ENCODE results near the gene SWT1.

SWT1 gene

GRCh38 chr1:185156854-185157598 lies at the start of gene SWT1, which contains the start of gene TRMT1L:
TSS of gene SWT1 (plus strand) at chr1:185157167. CDS start at chr1:185160842, 3,675 bp downstream.
TSS of gene TRMT1L (minus strand) at chr1:185156953. CDS start at chr1:185156712, 241 bp downstream.
- DNase-seq, result peak; percentile 84 to 100 (median 99)

DNA sequence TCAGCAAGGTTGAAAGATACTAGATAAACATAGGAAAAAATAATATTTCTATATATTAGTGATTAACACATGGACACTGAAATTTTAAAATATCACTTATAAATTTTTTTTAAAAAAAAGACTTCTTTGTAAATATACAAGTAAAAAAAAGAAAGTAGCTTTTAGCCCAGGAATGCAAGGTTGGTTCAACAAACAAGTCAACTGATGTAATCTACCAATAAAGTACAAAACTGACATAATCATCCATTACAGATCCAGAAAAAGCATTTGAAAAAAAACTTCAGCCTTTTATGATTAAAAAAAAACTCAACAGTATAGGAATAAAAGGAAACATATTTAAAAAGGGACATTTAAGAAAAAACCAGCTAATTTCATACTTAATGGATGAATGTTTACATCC lies 48.6 kb upstream of the SWT1 start:
- no peak for DNase-seq

DNA sequence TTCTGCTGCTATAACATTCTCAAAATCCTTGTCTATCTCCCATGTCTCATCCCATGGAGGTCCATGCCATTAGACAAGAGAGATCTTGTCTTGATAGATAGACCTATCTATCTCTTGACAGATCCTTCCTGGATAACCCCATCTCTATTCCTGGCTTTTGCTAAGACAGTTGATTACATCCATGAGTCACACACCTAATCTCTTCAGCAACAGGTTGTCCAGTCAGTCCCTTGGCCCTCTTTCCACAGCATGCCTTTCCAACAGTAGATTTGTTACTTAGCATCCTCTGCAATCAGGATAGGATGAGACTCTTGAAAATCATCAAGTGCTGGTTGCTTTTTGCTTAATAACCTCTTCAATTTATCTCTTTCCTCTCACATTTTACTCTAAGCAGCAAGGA lies 46.8 kb upstream of the SWT1 start:
- DNase-seq, result no peak

- no peak for DNase-seq
Observed at GRCh38 chr1:185111873-185112272, 45.1 kb upstream of the SWT1 start.

DNA sequence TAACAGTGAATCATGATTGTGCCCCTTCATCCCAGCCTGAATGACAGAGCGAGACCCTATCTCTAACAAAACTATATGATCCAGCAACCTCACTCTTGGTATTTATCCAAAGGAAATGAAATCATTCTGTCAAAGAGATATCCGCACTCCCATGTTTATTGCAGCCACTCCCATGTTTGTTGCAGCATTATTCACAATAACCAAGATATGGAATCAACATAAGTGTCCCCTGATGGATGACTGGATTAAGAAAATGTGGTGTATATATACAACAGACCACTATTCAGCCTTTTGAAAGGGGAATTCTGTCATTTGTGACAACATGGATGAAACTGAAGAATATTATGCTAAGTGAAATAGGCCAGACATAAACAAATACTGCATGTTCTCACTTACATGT lies 44.6 kb upstream of the SWT1 start:
- no peak for DNase-seq

DNA sequence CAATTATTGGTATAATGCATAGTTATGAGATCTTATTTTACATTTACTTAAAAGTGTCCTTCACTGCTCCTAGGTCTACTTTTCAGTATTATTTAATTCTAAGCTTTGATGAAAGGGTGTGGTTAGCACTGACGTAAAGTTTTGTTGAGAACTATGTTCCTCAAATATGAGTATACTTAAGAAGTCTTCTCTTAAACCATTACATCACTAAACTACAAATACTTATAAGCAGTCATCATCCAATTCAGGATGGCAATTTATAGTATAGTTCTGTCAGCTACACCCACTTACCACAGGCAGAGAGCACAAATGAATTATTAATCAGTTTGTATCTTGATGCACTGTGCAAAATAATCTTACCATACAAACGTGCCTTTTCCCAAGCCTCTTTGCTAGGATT lies 27.3 kb upstream of the SWT1 start:
- DNase-seq, result no peak

GRCh38 chr1:185132534-185132933 lies 24.4 kb upstream of the SWT1 start:
- no peak for DNase-seq

DNA sequence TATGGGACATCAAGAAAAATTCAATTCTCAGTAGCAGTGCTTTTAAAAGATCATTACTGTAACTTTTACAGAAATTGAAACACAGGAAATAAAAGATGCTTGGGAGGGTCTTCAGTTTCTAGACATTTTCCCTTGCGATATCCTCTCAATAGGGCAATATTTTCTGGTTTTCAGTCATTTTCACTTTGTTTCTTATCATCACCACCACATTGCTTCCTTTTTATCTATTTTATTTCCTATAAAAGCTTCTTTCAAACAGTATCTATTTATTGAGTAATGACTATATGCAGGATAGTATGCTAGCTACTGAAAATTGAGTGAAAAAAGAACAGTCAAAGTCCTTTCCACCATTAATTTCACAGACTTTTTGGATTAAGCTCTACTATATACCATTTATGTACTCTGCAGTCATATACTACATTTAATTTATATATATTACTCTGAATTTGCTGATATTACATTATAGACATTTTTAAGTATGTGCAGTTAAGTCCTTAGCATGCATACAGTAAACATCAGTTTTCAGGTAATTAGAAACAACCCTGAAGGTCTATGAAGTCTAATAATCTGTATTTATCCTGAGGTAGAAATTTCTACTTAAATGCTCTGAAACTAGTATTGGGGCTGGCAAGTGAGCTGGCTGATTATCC lies 18.9 kb upstream of the SWT1 start:
- no peak for DNase-seq

DNA sequence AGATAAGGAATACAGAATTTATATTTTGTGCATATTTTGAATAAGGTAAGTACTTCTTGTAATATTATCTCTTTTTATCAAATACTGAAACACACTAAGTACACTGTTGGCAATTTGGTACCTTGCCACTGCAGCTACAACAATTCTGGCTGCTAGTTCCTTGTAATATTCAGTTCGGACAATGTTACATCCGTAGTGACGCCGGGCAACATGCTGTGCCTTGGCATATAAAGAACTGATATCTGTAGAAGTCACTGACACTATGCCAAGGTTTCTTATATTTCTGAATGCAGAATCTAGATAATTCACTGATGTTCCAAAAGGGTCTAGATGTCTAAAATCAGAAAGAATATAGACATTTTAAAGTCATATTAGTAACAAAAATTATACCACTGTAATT lies 17.7 kb upstream of the SWT1 start:
- DNase-seq, result no peak

DNA sequence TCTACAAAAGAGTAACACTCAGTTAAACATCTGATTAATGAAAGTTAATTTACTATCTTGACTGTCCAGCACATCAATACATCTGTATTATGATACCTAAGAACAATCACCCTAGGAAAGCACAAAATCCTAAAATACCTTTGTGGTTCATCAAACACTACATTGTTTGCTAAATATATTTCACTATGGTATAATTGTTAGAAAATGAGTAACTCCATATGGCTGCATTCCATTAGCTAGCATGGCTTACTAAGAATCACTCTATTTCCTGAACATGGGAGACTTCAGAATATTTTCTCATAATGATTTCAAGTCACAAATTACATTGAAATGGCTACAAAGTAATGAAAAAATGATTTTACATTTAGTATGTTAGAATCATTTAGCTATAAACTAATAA lies 12.7 kb upstream of the SWT1 start:
- DNase-seq, result no peak

DNA sequence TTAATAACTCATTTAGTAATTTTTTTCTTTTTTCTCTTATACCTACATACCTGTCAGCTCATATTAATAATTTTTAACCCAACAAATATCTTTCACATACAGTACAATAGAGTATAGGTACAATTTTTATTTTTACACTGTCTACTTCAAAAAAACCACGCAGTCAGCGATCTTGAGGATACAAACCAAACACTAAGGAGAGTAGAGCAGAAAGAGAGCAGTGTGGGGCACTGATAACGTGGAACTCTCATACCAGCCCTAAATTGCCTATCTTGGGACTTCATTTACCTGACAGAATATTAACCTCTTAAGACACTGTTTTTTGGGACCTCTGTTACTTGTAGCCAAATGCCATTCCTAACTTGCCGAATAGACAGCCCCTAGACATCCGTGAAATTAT lies 5.8 kb upstream of the SWT1 start:
- no peak for DNase-seq

- DNase-seq, result no peak
Observed at GRCh38 chr1:185152187-185152767, 4.7 kb upstream of the SWT1 start.

DNA sequence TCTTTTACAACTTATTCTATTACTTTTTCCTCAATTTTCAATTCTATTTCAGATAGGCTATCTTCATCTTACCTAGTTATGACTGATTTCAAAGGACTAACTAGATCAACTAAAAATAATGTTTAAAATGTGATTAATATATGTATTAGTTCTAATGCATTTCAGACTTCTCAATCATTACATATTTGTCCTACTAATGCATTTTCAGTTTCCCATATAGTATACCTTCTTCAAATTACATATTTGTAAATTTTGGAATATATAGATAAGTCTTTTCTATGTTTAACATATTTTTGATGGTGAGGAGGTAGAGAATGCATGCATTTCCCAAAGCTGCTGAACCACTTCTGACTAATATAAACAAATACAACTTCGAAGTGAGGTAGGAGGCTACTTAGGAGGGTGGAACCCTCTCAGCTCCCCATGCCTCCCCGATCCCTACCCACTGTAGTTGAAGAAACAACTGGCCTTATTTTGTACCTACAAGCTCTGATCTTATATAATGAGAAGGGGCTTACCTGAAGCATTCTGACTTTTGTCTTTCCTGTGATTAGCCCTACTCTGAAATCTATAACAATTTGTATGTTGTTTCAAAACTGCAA lies 2.0 kb upstream of the SWT1 start:
- DNase-seq, result no peak

DNA sequence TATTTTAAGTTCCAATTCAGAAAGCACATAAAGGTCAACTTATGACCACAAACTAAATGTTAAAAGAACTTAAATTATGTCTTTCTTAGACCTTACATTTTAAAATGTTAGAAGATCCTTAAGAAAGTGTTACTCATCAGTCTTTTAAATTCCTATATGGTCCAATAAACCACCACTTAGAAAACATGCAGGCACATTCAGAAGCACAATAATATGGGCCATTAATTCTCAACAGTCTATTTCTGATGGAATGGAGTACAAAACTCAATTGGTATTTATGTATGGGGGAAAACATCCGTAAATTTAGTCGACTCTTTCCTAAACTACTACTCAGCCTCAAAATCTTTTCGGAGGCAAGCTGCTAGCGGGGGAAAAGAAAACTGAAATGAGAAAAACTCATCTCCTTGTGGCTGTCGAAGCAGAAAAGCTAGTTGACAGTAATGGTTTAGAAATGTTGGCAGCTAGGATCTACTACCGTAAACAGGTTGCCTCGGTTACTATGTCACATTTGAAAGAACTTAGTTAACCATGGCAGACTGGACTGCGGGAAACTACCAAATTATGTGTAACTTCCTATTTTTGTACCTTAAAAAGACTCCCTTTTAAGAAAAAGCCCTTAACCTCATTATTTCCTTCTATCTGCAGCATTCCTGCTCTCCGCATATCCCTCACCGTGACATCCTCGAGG lies 1.2 kb upstream of the SWT1 start:
- DNase-seq, result no peak

DNA sequence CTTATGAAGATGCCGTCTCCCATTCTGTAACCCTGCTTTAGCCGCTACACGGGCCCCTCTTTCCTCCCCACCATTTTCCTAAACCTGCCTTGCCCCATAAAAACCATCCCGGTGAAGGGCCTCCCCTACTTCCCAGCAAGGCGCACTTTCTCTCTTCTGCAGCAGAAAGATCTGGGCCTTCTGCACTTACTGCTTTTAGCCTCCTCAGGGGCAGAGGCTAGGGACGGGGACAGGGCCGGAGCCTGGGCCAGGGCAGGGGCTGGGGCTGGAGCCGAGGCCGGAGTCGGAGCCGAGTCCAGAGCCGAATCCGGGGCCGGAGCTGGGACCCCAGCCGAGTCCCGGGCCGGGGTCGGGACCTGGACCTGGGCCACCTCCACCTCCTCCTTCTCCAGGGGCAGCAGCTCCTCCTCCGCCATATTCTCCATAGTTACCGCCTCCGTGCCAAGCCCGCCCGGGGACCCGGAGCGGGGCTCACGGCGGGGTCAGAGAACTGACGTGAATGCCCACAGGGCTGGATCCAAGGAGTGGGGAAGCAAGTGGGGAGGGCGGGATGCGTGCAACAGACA lies 596 bp upstream of the SWT1 start:
- DNase-seq, result peak in 12 of 56 donors; percentile 62 to 84 (median 74)

DNA sequence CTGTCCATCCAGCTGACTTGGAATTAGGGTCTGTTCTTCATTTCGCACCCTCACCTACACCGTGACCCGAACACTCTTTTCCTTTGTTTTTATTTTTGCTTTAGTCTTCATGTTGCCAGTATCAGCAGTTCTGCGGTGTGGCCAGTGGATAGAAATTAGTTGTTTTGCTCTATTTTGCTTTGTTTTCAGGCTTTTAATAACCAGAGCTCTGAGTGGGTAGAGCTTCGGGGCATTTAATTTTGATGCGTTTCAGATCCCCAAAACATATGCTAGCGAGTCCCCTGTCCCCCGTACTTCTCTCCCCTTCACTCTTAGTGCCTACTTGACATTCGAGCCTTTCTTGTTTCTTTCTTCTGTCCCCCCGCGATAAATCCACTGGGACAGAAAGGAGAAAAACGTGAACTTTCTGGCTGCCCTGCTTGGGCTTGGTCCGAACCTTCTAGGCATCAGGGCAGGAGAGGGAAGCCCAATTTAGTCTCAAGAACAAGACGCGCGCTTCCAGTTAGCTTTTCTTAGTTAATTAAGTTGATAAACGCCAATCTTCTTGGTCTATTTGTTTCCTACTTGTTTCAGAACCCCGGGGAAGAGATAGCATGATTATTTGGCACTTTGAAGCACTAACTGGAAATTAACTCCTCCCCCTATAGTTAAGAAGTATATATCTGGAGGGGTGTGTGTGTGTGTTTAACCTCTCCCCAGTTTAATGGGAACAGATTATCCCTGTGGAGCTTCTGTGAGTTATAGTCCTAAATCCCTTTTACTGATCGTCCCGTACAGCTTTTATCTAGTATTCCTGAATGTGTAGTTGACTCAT lies 839 bp downstream of the SWT1 start:
- DNase-seq, result peak in 10 of 56 donors; percentile 3 to 56 (median 18)

GRCh38 chr1:185158800-185159199 lies 1.8 kb downstream of the SWT1 start:
- DNase-seq, result no peak

DNA sequence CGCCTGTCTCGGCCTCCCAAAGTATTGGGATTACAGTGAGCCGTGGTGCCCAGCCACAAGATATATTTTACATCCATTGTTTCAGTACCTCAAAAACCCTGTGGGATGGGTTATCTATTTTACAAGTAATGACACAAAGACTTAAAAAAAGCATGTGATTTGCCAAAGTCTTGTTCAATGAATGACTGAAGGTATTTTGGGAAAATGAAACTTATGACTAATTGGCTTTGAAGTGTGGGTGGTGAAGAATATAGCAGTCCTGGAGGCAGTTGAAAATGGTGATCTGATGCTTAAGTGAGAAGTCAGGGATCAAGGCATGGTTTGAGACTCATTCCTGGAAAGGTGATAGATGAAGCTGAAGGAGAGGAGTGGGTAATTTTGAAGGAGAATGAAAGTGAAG lies 3.0 kb downstream of the SWT1 start:
- DNase-seq, result no peak

DNA sequence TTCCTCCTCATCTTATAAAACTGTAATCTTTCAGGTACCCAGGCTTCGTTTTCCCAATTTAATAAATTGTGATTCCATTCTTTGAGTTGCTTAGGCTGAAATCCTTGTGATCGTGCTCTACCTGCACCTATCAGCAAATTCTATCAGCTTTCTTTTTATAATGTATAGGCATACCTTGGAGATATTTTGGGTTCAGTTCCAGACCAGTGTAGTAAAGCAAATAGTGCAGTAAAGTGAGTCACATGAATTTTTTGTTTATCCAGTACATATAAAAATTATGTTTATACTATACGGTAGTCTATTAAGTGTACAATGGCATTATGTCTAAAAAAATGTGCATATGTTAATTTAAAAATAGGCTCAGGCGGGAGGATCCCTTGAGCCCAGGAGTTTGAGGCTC lies 5.5 kb downstream of the SWT1 start:
- no peak for DNase-seq

DNA sequence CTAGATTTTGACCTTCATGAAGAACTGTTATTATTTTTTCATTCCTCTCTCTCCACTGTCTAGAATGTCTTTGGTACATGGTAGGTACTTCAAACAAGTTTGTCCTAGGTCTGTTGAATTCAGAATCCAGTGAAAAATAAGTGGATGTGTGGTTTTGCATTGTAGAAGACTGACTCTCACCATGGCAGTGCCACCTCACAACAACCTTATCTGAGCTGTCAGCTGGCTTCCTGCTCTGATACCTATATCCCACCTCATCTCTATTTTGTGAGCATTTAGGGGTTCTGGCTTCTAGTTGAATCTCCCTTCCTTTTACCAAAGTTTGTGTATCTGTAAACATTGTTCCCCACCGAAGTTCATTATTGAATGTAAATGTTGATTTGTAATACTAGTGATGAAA lies 9.1 kb downstream of the SWT1 start:
- no peak for DNase-seq
